NCI-H446 treated with DMSO at 0.1 percent for 48 hours (cell line): ENCODE data around the gene FLOT1.

ENCODE experiments used
- DNase-seq: peaks from one replicate; lab custom pipeline; 2025; lab: John Stamatoyannopoulos, UW

Gene FLOT1

GRCh38 chr6:30679765-30680535, 62.5 kb downstream of the FLOT1 start:
- DNase-seq: no peak

GRCh38 chr6:30678964-30679726, 63.3 kb downstream of the FLOT1 start:
- DNase-seq: no peak
